WTC11 (cell line): ENCODE data around the gene NRXN3.

Source experiments
- CTCF ChIP-seq: fragments of 200-600 bp; IDR thresholded peaks from 2 replicates; pipeline ENCODE4 v1.8.0; 2022; ENCODE audit warnings: antibody characterized with exemption
- NR2C2 ChIP-seq: sonication (generic); formaldehyde crosslinking; IDR thresholded peaks from 2 replicates; pipeline ENCODE4 v1.8.0; 2022; ENCODE audit warnings: mild to moderate bottlenecking, missing genetic modification reagents
- RELA ChIP-seq: sonication (generic); formaldehyde crosslinking; IDR thresholded peaks from 2 replicates; pipeline ENCODE4 v1.8.1; 2022; ENCODE audit warnings: missing genetic modification reagents, mild to moderate bottlenecking, borderline replicate concordance
- ZBTB43 ChIP-seq: sonication (generic); formaldehyde crosslinking; IDR thresholded peaks from 2 replicates; pipeline ENCODE4 v1.8.1; 2023; ENCODE audit warnings: mild to moderate bottlenecking, missing genetic modification reagents

GRCh38 chr14:79464468-79464867 lies 1294.3 kb downstream of the NRXN3 start:
- no peak for TF ChIP-seq RELA
- TF ChIP-seq ZBTB43 (CRISPR knock-in tag), result no peak
- no peak for TF ChIP-seq NR2C2 (CRISPR knock-in tag)
- no peak for TF ChIP-seq CTCF
